Nucleus accumbens (tissue), 56 donors: ENCODE results near the gene SEPTIN5.
A peak's percentile ranks its signal among the peaks of the same experiment; 100 is the strongest.

Experiments
- DNase-seq, 56 donors: peaks; one replicate each; lab custom pipeline; 2025; lab: John Stamatoyannopoulos, UW

The SEPTIN5 gene

DNA sequence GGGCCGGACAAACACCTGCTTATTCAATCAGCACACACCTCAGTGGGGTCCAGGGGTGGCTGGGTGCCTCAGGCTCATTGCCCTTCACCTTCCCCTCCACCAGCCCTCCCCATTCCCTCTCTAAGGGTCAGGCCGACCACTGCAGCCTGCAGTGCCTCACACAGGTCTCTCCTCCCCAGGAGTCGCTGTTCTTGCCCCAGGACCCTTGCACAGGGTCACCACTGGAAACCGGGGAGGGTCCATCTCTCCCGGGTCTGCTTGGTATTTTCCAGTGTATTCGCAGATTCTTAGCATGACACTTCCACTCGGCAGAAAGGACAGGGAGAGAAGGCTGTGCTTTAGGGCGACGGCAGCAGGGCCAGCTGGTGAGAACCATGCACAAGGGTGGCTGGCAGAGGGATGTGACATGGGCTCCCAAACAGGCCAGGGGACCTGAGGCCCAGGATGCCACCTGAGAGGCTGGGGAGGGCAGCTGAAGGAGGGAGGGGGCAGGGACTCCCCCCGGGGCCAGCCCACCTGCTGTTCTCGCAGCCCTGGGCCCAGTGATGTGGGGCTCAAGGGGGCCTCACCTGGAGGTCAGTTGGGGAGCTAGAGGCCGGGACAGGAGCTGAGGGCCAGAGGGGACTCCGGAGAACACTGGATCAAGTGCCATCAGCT lies 30.2 kb downstream of the SEPTIN5 start:
- DNase-seq, result no peak

GRCh38 chr22:19745155-19746101 lies 31.1 kb downstream of the SEPTIN5 start:
- no peak for DNase-seq

- no peak for DNase-seq
Measured at GRCh38 chr22:19746726-19747125, 32.4 kb downstream of the SEPTIN5 start.

GRCh38 chr22:19747551-19747950 lies 33.2 kb downstream of the SEPTIN5 start:
- no peak for DNase-seq

GRCh38 chr22:19748139-19748538 lies 33.8 kb downstream of the SEPTIN5 start:
- DNase-seq, result no peak

GRCh38 chr22:19748991-19749664 lies 34.8 kb downstream of the SEPTIN5 start:
- DNase-seq, result no peak

DNA sequence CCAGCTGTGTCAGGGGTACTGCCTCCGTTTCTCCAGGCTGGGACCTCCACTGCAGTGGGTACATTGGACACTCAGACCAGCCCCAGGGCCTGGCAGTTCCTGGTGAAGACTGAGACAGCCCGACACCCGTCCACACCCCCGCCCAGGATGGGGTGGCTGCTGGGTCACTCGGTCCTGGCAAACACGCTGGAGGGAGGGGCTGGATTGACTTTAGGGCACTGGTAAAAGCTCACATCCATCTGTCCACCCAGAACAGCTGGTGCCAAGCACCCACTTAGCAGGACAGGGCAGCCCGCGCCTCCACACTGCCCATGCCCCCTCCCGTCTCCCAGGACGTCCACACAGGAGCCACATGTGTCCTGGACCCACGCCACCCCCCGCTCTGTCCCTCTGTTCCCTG lies 35.6 kb downstream of the SEPTIN5 start:
- DNase-seq, result no peak

DNA sequence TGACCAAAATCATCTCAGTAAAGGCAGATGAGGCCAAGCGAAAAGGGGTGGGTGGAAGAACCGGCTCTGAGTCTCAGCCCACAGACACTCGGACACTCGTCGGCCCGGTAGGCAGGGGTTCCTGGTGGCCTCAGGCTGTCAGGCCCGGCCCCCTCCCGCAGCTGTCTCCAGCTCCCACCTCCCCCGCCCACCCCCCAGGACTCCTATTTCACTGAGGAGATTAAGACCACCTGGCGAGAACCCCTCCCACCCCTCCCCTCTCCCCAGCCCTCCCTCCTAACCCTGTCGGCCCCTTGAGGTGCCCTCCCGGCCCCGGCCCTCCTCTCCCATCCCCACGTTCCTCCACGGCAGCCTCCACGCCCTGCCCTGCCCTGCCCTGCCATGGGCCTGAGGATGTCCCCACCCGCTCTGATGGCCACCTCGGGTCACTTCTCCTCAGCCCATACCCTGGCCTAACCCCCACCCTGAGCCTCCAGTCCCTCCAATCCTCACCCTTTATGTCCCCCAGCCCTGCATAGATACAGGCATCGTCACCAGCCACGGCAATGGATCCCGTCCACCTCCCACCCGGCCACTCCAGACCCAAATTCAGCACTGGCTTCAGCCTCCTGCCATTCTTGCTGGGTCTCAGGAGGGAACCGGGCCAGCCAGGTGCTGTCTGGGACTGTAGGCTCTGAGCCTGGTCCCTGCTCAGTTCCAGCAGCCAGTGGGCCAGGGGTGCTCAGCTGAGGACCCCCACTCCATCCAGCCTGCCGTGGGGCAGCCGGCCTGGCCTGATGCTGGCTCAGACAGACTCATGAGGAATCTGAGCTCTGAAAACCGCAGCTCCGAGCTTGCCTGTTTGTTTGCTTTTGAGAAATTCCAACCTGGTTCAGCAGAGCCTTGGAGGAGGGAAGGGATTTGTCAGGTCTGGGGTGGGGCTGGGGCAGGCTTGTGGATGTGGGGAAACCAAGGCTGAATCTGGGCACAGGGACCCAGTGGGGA lies 36.5 kb downstream of the SEPTIN5 start:
- DNase-seq, result no peak

DNA sequence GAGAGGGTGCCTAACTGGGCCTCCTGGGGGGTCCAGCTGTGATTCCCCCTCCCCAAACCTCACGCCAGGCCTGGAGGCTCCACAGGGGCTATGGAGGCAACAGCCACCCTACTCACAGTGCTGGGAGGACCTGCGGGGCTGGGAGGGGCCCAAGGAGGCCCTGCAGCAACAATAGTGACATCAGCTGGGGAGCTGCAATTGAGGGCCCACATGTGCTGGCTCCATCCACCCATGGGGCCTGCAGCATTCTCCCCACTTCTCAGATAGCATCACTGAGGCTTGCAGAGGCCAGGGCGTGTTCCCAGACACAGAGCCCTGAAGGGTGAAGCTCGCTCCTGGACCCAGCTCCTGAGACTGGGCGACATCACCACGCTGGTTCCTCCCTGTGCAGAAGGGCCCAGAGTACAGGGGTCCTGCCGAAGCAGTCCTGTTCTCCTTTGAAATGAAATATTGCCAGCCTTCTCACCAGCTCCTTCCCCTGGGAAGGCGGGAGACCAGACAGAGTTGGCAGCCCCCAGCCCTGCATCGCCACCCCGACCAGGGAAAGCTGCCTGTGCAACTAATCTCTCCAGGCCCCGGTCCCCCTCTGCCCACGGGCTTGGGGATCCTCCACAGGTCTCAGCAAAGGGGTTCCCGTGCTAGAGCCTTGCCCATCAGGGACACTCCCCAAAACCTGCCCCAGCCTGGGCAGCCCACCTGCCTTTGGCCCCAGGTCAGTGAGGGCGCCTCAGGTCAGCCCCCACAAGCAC lies 37.4 kb downstream of the SEPTIN5 start:
- DNase-seq, result no peak

DNA sequence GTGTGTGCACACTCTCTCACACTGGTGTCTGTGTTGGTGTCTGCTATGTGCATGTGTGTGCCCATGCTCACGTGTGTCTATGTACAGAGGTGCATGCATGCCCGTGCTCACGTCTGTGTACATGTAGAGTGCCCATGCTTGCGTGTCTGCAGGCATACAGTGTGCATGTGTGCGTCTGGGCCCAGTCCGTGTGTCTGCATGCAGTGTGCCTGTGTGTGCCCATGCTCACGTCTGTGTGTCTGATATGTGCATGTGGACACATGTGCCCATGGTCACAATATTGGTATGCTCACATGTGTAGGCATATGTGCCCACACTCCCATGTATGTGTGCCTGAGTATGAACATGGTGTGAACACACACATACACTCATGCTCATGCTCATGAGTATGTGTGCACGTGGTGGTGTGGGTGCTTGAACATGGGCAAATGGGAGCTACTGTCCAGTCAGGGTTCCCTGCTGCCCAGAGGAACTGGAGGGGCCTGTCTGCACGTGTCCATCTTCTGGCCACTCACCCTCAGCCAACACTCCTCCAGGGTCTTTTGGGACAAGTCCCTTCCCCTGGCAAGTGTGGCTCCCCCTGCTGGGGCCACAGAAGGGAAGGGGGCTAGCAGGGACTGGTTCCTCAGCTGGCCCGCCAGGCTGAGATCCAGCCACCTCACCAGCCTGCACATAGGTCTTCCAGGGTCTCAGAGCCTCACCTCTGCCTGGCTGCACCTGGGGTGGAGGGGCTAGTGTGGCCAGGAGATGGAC lies 39.0 kb downstream of the SEPTIN5 start:
- DNase-seq, result no peak

- no peak for DNase-seq
Measured at GRCh38 chr22:19753996-19754700, 39.8 kb downstream of the SEPTIN5 start.

DNA sequence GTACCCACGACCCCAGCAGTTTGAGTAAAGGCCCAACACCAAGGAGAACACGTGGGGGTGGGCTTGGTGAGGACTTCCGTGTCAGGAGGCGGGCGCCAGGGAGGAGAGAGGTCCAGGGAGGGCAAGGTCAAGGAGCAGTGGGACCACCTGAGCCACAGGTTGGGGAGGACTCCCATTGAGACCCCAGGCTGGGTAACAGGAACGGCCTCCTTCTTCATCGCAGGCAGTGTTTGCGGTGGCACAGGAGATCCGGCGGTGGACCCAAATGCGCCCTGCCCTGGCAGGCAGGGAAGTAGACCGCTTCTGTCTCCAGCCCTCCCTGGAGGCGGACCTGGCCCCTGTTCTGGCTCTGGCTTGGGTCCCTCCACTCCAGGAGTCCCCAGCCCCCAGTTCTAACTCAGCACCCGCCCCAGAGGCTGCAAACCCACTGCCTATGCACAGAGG lies 40.4 kb downstream of the SEPTIN5 start:
- DNase-seq, result no peak

DNA sequence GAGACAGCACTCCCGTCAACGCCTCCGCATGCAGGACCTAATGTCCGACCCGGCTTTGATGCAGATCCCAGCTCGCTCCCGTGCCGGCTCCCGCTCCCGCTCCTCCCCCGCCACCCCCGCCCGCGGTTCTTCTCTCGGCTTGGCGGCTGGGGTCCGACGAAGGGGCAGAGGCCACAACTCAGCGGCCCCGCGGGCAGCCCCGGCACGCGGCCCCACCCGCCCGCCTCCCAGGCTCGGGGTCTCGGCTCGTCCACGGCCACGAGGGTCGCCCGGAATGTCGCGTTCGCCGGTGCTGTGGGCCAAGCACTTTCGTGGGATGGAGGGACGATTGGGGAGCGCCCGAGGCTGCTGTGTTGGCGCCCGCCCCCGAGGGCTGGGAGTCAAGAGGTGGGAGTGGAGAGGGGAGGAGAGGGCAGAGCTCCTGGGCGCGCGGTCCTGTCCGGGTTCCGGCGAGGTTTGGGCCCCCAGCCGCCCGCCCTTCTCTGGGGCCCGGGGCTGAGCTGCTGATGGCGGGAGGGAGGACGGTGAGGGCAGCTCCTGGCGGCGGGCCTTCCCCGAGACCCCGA lies 40.9 kb downstream of the SEPTIN5 start:
- no peak for DNase-seq

DNA sequence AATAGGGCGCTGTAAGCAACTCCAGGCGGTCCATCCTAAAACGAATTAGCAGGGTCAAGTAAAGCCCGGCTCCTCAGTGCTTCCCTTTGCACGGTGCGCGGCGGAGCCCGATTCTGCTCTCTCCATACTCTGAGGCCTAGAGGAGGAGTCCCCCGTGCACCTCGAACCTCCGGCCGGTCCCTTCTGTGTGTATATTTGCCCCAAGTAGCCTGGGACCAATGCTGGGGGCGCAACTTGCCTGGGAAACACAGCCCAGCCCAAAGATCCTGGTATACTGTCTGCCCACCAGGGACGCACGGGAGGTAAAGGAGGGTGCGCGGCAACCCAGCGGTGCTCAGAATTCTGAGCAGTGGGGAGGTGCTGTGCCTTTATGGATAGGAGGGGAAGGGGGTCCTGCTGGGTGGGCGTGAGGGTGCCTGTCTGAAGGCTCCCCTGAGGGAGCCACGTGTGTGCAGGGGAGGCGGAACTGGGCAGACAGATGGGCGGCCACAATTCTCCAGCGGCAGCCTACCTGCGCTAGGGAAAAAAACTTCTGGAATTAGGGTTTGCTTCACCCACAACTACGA lies 41.5 kb downstream of the SEPTIN5 start:
- no peak for DNase-seq

- peak in 3 of 56 donors; percentile 4 to 22 (median 21) for DNase-seq
Measured at GRCh38 chr22:19756288-19757128, 42.2 kb downstream of the SEPTIN5 start.
